ENCODE data around the gene CNNM1. TPM values are rescaled to one million over a fixed set of nuclear protein-coding genes. Genes with fewer than 3 reads are reported as not detected.

CNNM1 gene
- total RNA-seq: under 0.01 TPM in 2 replicates

GRCh38 chr10:99329304-99329553 is at the start of gene CNNM1:
Gene CNNM1, plus strand, starts transcription at chr10:99329356. Its CDS starts 32 bp downstream, at chr10:99329388.

GRCh38 chr10:99430451-99431189 is 101.5 kb downstream of the CNNM1 start, which contains the start of gene GOT1:
Gene GOT1, minus strand, starts transcription at chr10:99430624. Its CDS starts 59 bp downstream, at chr10:99430565.

Other genes starting within 250 kb of the CNNM1 start
- gene HPSE2, start 93.5 kb upstream of the CNNM1 start, total RNA-seq: not detected in 2 replicates
- gene GOT1, start 101.3 kb downstream of the CNNM1 start, total RNA-seq: 12.8 and 13.7 TPM in 2 replicates
- gene NKX2-3, start 203.6 kb downstream of the CNNM1 start, total RNA-seq: not detected in 2 replicates

Data from bronchial smooth muscle cell (primary cell).